ENCODE results near the gene FGD6. TPM values are rescaled to one million over a fixed set of nuclear protein-coding genes. Genes with fewer than 3 reads are reported as not detected.

Gene FGD6
- total RNA-seq, 4 donors from 2014 or later = 14.9 to 24.3 (median 22.4) TPM

DNA sequence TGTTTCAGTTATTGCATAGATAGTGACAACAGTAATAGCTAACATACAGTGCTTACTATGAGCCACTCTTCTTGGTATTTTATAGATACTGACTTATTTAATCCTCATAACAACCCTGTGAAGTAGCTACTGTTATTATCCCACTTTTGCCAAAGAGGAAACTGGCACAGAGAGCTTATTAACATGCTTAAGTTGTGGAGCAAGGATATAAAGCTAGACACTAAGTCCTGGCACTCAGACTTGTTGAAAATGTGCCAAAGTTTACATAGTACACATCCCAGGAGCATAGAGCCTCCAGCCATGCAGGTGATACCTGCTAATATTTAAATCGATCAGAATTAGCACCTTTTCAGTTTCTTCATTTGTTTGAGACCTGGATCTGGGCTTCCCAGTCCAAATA, 42.1 kb upstream of the FGD6 start:
- no peak for DNase-seq
- H3K9me3 ChIP-seq = no peaks in the 10 kb centered on the region
- no peak overlapping the region for H3K4me3 ChIP-seq
- peaks cover 0 to 66% (median 0%) of the 10 kb centered on the region in 3 donors for H3K36me3 ChIP-seq
- H3K27ac ChIP-seq = no peak overlapping the region
- TF ChIP-seq POLR2A (IDR thresholded peaks at IDR 0.05) = no peak
- TF ChIP-seq, protein P1, sequence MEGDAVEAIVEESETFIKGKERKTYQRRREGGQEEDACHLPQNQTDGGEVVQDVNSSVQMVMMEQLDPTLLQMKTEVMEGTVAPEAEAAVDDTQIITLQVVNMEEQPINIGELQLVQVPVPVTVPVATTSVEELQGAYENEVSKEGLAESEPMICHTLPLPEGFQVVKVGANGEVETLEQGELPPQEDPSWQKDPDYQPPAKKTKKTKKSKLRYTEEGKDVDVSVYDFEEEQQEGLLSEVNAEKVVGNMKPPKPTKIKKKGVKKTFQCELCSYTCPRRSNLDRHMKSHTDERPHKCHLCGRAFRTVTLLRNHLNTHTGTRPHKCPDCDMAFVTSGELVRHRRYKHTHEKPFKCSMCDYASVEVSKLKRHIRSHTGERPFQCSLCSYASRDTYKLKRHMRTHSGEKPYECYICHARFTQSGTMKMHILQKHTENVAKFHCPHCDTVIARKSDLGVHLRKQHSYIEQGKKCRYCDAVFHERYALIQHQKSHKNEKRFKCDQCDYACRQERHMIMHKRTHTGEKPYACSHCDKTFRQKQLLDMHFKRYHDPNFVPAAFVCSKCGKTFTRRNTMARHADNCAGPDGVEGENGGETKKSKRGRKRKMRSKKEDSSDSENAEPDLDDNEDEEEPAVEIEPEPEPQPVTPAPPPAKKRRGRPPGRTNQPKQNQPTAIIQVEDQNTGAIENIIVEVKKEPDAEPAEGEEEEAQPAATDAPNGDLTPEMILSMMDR (IDR thresholded peaks at IDR 0.05) = no peak
- no peaks in the 10 kb centered on the region for H3K4me1 ChIP-seq
- no peaks in the 10 kb centered on the region for H3K27me3 ChIP-seq

GRCh38 chr12:95258803-95259202, 41.5 kb upstream of the FGD6 start:
- H3K27me3 ChIP-seq = no peaks in the 10 kb centered on the region
- H3K36me3 ChIP-seq = peaks cover 0 to 63% (median 0%) of the 10 kb centered on the region in 3 donors
- H3K4me1 ChIP-seq = no peaks in the 10 kb centered on the region
- no peak overlapping the region for H3K4me3 ChIP-seq
- DNase-seq = no peak
- H3K27ac ChIP-seq = no peak overlapping the region
- TF ChIP-seq, protein P1 (IDR thresholded peaks at IDR 0.05) = no peak
- no peak for TF ChIP-seq POLR2A (IDR thresholded peaks at IDR 0.05)
- H3K9me3 ChIP-seq = no peaks in the 10 kb centered on the region

GRCh38 chr12:95258151-95258550, 40.9 kb upstream of the FGD6 start:
- Histone ChIP-seq H3K4me1 (no peaks in the 10 kb centered on the region), H3K36me3 (peaks cover 0 to 63% (median 0%) of the 10 kb centered on the region in 3 donors), H3K27ac (no peak overlapping the region), H3K4me3 (no peak overlapping the region), H3K9me3 (no peaks in the 10 kb centered on the region), H3K27me3 (no peaks in the 10 kb centered on the region)
- no peak for DNase-seq
- TF ChIP-seq, protein P1 (IDR thresholded peaks at IDR 0.05) = no peak
- no peak for TF ChIP-seq POLR2A (IDR thresholded peaks at IDR 0.05)

- Histone ChIP-seq H3K36me3 (peaks cover 0 to 63% (median 0%) of the 10 kb centered on the region in 3 donors), H3K4me1 (no peaks in the 10 kb centered on the region), H3K27me3 (no peaks in the 10 kb centered on the region), H3K9me3 (no peaks in the 10 kb centered on the region), H3K27ac (no peak overlapping the region), H3K4me3 (no peak overlapping the region)
- no peak for DNase-seq
- TF ChIP-seq, protein P1 (IDR thresholded peaks at IDR 0.05) = no peak
- TF ChIP-seq POLR2A (IDR thresholded peaks at IDR 0.05) = no peak
Observed at GRCh38 chr12:95257541-95257940, 40.3 kb upstream of the FGD6 start.

GRCh38 chr12:95253386-95253785, 36.1 kb upstream of the FGD6 start:
- Histone ChIP-seq H3K9me3 (no peaks in the 10 kb centered on the region), H3K27me3 (no peaks in the 10 kb centered on the region), H3K27ac (no peak overlapping the region), H3K4me3 (no peak overlapping the region), H3K36me3 (peaks cover 0 to 57% (median 0%) of the 10 kb centered on the region in 3 donors), H3K4me1 (peaks cover 0 to 5% (median 0%) of the 10 kb centered on the region in 4 donors)
- no peak for DNase-seq
- no peak for TF ChIP-seq POLR2A (IDR thresholded peaks at IDR 0.05)
- TF ChIP-seq, protein P1 (IDR thresholded peaks at IDR 0.05) = no peak
